Inflammatory macrophage treated with lipopolysaccharide for 4 hours (primary cell): ENCODE results near the gene LY6G6F.

Source experiments
- DNase-seq: peaks from one replicate; pipeline ENCODE4 v3.0.0-alpha.2; 2020

LY6G6F gene

DNA sequence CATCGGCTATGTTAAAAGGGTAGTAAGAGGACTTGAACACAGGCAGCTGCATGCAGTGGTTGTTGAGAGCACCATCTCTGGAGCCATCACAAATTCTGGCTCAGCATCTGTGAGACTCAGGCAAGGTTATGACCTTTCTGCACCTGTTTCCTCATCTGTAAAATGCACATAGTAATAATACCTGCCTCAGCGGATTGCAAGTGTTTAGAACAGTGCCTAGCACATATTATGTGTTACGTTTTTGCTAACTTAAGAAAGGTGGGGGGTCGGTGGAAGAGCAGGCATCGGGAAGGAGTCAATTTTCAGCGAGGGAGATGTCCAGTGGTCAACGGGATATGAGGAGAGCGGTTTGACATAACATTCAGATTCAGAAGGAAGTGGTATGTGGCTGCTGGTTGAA, 28.7 kb upstream of the LY6G6F start:
- DNase-seq: no peak

GRCh38 chr6:31680226-31681134, 26.2 kb upstream of the LY6G6F start, which contains the start of gene LY6G5C:
Gene LY6G5C (minus strand): TSS chr6:31681067. CDS start chr6:31680373, 694 bp downstream.
- peak; percentile 69 for DNase-seq

DNA sequence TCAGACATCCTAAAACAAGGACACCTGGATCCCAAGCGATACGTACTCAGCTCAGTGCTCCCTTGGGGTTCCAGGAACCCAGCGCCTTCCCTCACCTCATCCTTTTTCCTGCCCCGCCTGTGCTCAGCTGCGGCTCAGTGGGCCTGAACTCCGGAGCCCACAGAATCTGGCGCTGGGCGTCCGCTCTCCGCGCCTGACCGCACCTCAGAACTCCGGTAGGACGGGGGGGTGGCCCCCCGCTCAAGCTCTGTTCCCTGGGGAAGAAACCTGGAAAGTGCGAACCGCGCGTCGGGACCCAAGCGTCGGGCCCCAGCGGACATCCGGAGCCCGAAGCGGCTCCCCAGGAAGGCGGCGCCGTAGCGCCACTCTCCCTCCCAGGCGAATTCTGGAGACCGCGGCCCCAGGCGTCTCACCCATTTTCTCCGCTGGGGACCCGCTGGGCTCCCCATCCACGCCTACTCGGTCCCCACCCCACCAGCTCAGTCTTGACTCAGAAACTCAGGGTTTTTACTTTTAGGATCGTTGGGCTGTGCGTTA, 25.5 kb upstream of the LY6G6F start:
- DNase-seq: peak; percentile 39

DNA sequence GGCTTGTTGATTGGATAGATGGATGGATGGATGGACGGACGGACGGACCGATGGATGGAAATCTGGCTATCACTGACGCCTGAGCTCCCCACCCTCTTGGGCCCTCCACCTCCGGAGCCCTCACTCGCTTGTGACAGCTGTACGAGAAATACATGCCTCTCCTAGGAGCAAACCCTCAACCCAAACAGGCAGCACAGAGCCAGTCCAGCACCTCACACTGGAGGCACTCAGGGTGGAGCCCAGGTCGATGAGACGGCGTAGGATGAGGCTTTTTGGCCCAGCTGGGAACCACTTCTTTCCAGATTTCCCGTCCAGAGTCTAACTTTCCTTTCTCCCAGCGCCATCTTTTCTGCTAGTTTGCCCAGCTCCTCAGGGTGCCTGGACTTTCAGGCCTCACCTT, 23.1 kb upstream of the LY6G6F start:
- DNase-seq: no peak

- DNase-seq: no peak
These were observed 20.2 kb upstream of the LY6G6F start for GRCh38 chr6:31686483-31686882.

DNA sequence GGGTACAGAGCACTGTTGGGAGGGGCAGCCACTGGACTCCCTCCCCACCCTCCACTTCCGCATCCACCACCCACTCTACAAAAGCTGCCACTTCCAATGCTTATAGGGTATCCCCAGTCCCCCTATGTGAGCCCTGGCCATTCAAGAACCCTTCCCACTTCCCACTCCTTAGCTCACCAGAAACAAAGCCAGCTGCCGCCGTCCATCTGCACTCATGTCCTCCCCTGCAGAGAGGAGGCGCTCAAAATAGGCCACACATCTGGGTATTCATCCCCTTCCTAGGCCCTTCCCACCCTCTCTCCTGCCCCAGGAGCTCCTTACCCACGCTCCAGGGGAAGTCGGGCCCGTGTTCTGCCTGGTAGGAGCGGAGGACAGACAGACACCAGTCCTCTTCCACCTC, 19.3 kb upstream of the LY6G6F start:
- no peak for DNase-seq

DNA sequence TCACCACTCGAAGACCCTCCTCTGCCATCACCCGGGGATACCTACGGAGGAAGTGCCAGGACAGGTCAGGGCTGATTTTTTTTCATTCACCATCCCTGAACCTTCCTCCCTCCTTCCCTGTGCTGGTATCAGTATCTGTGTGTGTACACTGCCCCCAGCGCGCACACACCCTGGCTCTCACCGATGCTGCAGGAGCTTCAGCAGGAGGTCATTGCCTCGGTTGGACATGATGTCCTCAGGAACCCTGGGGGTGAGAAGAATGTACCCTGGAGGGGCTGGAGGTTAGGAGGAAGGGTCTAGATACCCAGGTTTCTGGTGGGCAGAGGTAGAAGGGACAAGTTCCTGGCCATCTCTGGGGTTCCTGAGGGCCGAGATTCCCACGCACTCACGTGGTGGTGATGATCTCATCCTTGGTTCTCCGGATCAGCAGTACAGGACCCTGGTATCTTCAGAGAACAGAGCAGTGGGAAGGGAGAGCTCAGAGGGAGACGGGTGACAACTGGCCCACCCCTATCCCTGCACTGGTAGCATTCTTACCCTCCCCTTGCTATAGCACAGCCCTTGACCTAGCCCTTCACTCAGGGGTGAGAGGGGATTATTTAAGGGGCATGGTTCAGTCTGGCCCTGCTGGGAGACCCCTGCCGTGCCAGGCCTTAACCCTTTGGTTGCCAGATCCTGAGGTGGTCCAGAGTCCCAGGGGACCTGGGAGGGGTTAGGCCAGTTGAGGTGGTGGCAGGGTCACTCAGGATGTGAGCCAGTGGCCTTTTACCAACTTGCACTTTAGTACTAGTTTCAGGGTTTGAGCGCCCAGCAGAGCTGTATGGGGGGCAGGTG, 18.6 kb upstream of the LY6G6F start:
- no peak for DNase-seq

GRCh38 chr6:31689249-31690110, 17.2 kb upstream of the LY6G6F start:
- peak; percentile 31 for DNase-seq

GRCh38 chr6:31690231-31691077, 16.2 kb upstream of the LY6G6F start:
- peak; percentile 16 for DNase-seq

DNA sequence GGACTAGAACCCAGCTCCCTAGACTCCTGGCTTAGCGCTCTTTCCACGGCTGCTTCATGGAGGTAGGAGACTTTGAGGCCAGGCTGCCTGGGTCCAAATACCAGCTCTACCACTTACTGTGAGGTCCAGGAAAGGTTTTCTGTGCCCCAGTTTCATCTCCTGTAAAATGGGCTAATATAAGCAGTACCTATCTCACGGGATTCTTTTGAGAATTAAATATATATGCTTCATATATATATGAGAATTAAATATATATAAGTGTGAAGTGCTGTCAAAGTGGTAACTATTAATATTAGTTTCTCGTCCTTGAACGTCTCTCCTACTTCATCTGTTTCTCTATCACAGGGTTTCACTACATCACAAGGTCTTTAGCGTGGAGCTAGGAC, 15.6 kb upstream of the LY6G6F start:
- DNase-seq: no peak

- DNase-seq: no peak
These were observed 15.0 kb upstream of the LY6G6F start for GRCh38 chr6:31691564-31692108.

- DNase-seq: no peak
These were observed 14.3 kb upstream of the LY6G6F start for GRCh38 chr6:31692353-31692752.

DNA sequence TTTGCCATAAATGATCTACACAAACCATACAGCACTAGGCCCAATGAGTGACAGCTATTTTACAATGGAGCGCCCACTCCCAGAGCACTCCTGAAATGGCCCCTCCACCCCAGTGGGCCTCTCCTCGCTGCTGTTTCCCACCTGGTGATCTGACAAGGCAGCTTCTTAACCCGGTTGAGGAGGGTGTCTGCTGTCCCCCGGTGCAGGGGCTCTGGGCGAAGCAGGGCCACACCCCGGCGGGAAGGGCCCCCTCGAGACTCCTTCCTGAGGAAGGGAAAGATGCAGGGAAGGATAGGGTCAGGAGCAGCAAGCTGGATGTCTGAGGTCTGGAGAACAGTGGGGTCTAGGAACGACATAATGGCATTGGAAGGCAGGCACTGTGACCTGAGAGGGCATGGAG, 13.8 kb upstream of the LY6G6F start:
- no peak for DNase-seq

DNA sequence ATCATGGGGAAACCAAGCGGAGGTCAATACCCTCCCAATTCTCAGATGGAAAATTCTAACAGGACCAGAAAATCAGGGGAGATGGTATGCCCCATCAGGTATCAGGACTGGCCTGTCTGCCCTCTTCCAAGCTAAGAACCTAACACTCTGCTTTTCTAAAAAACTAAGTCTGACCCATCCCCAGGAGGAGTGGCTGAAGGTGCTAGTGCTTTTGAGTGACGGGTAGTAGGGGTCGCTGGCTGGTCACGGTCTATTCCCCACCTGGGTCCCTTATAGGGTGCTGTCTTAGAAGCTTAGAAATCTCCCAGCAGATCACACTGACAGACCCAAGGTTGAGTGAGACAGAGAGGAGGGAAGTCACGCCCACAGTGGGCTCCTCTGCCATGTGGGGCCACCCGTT, 13.1 kb upstream of the LY6G6F start:
- no peak for DNase-seq

GRCh38 chr6:31697555-31697954, 9.1 kb upstream of the LY6G6F start:
- no peak for DNase-seq

DNA sequence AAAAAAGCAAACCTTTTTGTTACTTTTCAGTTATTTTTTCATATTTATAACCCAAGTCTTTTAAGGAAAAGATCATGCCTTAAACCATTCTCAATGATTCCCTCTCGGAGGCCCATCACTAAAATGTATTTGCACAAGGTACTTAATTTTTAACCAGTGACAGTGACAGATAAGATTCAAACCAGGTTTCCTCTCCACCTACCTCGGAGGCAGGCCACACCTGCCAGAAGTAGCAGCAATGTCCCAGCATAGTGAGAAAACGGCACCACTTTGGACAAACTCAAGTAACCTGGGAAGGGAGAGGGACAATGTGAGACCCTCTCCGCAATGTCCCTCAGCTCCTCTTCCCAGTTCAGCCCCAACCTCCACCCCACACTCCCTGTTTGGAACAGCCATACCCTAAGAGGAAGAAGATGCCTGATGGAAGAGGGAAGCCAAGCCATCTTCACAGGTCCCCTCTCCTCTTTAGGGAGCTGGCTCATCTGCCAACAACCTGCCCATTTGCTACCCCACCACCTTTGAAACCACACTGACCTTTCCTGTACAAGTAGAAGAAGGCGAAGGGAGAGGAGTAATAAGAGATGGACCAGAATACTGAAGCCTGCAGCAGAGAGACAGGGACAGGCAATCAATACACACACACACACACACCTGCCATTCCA, 5.8 kb upstream of the LY6G6F start:
- no peak for DNase-seq

DNA sequence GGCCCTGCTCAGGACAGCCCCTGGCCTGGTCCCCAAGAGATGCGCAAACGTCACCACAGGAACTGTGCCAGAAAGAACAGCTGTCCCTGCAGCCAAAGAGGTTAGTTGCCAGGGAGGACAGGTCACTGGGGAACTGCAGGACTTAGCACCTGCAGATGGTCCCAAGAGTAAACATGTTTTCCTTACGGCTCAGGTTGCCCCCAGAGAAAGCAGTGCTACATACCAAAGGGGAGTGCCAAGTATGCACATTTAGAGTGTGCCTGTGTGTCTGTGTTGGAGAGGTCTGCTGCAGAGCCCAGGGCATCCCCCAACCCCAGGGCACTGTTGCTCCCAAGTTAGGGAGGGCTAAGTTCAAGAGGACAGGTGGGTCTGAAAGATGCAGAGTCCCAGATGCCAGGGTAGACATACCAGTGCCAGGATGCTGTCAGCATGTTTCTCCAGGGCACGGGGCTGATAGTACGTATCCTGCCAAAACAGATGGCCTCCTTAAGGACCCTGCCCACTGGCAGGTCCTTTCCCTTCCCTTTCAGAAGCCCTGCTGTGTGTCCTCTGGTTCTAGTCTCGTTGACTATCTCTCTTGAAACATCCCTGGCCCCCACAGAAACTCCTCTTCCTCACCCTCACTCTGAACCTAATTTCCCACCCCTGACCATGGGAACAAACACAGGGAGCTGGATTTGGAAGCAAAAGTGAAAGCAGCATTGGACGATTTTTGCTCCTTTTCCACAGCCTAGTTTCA, 4.8 kb upstream of the LY6G6F start:
- DNase-seq: peak; percentile 52

- no peak for DNase-seq
These were observed 4.3 kb upstream of the LY6G6F start for GRCh38 chr6:31702405-31702818.

GRCh38 chr6:31702819-31703716, 3.6 kb upstream of the LY6G6F start, which contains the start of gene ABHD16A:
Gene ABHD16A (minus strand): TSS chr6:31703324. CDS start chr6:31703281, 43 bp downstream.
- DNase-seq: peak; percentile 99
